ENCODE results near the gene RBM19.

- TF ChIP-seq CTCF (conservative IDR thresholded peaks at IDR 0.05; ENCODE audit: low read depth, low read length): peak; percentile 73
- no peak for TF ChIP-seq EZH2 (IDR thresholded peaks at IDR 0.05; ENCODE audit: low read length, unreplicated experiment)
Observed at GRCh38 chr12:114013575-114014345, 47.6 kb upstream of the RBM19 start.

All from PC-3 (cell line).